ENCODE measurements around the gene POLR2C. TPM values are rescaled to one million over a fixed set of nuclear protein-coding genes. Genes with fewer than 3 reads are reported as not detected.

Gene POLR2C
- total RNA-seq, 1 experiment from 2014 or later: 85.6 TPM

GRCh38 chr16:57477531-57478202, 15.2 kb downstream of the POLR2C start:
- WGBS (ENCODE audit: extremely low coverage, insufficient read length, low lambda C conversion rate): no CpG with 5 or more reads among the region's 9 CpGs
- peaks cover 12% of the 10 kb centered on the region for H3K27me3 Mint-ChIP-seq (ENCODE audit: low read depth)
- Histone ChIP-seq H2BK15ac (ENCODE audit: low read depth, low read length) (no peak overlapping the region), H3K27me3 (ENCODE audit: insufficient read depth, low read length) (no peaks in the 10 kb centered on the region), H3K79me2 (ENCODE audit: insufficient read depth, low read length) (no peaks in the 10 kb centered on the region), H3K23me2 (ENCODE audit: insufficient read length, low read depth, low read length, poor library complexity, severe bottlenecking) (peaks cover 8% of the 10 kb centered on the region), H3K18ac (ENCODE audit: insufficient read length, low read depth, low read length) (no peak overlapping the region), H3T11ph (ENCODE audit: low read length) (no peak overlapping the region), H2BK5ac (ENCODE audit: insufficient read length, low read length) (no peak overlapping the region), H2BK120ac (ENCODE audit: low read depth, low read length, poor library complexity, severe bottlenecking) (no peak overlapping the region), H4K5ac (ENCODE audit: insufficient read length, low read depth, low read length) (no peak overlapping the region), H4K91ac (ENCODE audit: insufficient read length, low read depth, low read length) (no peak overlapping the region), H3K56ac (ENCODE audit: insufficient read length, low read depth, low read length) (no peak overlapping the region), H3K23ac (ENCODE audit: insufficient read length, low read depth, low read length) (no peak overlapping the region), H2BK12ac (ENCODE audit: insufficient read length, low read depth, low read length) (no peak overlapping the region), H4K20me1 (ENCODE audit: control insufficient read depth, insufficient read depth, insufficient read length) (no peaks in the 10 kb centered on the region), H3K4me2 (ENCODE audit: insufficient read depth, insufficient read length, low read length) (no peak overlapping the region), H3K14ac (ENCODE audit: insufficient read depth, low read length) (no peak overlapping the region), H3K4me1 (ENCODE audit: insufficient read depth, low read length) (peaks cover 7% of the 10 kb centered on the region; the same call in 1 of the 2 replicates), H2AK5ac (ENCODE audit: insufficient read length, low read length) (no peak overlapping the region), H3K27ac (ENCODE audit: insufficient read length, low read depth, low read length) (no peak overlapping the region), H2BK20ac (ENCODE audit: low read depth, low read length, poor library complexity, severe bottlenecking) (no peak overlapping the region), H3K9me3 (ENCODE audit: control insufficient read depth, low read depth, low read length) (no peaks in the 10 kb centered on the region), H4K8ac (replicated peaks; ENCODE audit: insufficient read length, low read depth, low read length) (no peak overlapping the region), H3K4ac (ENCODE audit: low read depth, low read length) (no peak overlapping the region), H2AFZ (ENCODE audit: low read length) (no peak overlapping the region), H3K9ac (ENCODE audit: extremely low read depth, insufficient read length, low read length) (no peak overlapping the region), H3K79me1 (ENCODE audit: insufficient read depth, low read depth, low read length, poor library complexity, severe bottlenecking) (no peaks in the 10 kb centered on the region)
- H3K36me3 Mint-ChIP-seq (ENCODE audit: insufficient read depth in 1 of 3, low read depth in 3 of 3): peaks cover 0 to 8% (median 6%) of the 10 kb centered on the region in 3 experiments; a peak in 4 of 7 replicates
- H3K27ac Mint-ChIP-seq: 0 out of 7 replicates have a peak overlapping the region, but pooled peaks of 1 of the 3 experiments have one; percentile 40
- peaks cover 27 to 54% of the 10 kb centered on the region in 2 experiments for H3K4me1 Mint-ChIP-seq
- H3K4me3 Mint-ChIP-seq: peak overlapping the region in 1 of 2 experiments; percentile 59; a peak in 1 of 5 replicates
- no peaks in the 10 kb centered on the region for H3K9me3 Mint-ChIP-seq
- no peak for TF ChIP-seq CTCF (conservative IDR thresholded peaks at IDR 0.05)
- no peak for DNase-seq

Measured in H9 (cell line).